GM21526 (cell line): ENCODE data around the gene NFE2L3.
"Not testable (repeated sequence)": the region's sequence is repeated elsewhere in the genome, so short reads cannot be mapped to it uniquely, and the experiment has no call there.

Source experiments
- ATAC-seq: cut with Tn5 transposase; IDR thresholded peaks from one replicate; pipeline ENCODE4 v1.9.1; 2021; ENCODE audit warnings: moderate library complexity; ENCODE audit not compliant: unreplicated experiment, low FRiP score

Gene NFE2L3

GRCh38 chr7:26167303-26167934 lies 15.4 kb downstream of the NFE2L3 start:
- ATAC-seq: no peak

DNA sequence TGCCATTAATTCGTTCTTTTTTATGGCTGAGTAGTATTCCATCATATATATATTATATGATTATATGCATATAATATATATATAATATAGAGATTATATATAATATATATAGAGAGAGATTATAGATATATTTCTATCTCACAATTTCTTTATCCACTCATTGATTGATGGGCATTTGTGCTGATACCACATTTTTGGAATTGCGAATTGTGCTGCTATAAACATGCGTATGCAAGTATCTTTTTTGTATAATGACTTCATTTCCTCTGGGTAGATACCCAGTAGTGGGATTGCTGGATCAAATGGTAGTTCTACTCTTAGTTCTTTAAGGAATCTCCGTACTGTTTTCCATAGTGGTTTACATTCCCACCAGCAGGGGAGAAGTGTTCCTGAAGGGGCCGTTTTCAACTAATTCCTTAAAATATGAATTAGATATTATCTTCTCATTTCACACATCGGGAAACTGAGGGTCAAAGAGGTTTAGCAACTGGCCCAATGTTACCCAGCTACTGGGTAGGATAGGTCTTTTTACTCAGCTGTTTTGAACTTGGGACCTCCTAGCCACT lies 16.5 kb downstream of the NFE2L3 start:
- no peak for ATAC-seq

- ATAC-seq: no peak
These were observed 17.3 kb downstream of the NFE2L3 start for GRCh38 chr7:26169271-26169670.

DNA sequence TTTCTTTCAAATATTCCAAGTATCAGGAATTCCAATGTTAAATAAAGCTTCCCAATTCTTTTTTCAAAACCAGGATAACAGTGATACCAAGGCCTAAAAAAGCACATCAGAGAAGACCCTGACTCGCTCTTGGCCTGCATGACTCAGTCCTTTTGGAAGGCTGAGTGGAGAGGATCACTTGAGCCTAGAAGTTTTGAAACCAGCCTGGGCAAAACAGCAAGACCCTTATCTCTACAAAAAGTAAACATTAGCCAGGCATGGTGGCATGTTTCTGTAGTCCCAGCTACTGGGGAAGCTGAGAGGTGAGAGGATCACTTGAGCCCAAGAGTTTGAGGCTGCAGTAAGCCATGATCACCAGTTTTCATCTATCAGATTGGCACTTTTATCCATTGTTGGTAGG lies 18.7 kb downstream of the NFE2L3 start:
- ATAC-seq: no peak

DNA sequence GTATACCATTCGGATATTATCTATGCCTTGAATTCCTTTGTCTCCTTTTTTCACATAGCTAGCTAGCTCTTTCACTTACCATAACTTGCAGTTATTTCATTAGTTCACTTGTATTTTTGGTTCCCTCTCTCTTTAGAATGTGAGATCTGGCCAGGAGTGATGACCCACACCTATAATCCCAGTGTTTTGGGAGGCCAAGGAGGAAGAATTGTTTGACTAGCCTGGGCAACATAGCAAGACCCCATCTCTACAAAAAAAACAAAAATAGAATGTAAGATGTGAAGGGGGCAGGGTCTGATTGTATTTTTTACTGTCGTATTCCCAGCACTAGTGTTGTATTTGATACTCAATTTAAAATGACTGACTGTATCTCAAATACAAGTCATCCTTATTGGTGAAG lies 19.6 kb downstream of the NFE2L3 start:
- ATAC-seq: no peak

DNA sequence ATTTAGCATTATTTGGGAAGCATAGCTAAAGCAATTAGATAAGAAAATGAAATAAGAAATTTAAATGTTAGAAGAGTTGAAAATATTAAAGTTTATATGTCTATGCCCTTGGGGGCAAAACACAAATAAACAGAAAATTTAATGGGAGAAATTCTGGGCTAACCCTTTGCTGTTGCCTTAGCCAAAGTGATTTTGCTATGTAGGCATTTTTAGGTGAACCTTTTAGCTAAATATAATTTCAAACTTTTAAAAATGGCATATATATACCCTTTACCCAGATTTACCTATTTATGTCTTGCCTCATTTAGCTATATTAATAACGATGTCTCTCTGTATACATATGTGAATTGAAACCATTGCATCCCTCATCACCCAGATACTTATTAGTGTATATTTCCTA lies 20.1 kb downstream of the NFE2L3 start:
- ATAC-seq: no peak

DNA sequence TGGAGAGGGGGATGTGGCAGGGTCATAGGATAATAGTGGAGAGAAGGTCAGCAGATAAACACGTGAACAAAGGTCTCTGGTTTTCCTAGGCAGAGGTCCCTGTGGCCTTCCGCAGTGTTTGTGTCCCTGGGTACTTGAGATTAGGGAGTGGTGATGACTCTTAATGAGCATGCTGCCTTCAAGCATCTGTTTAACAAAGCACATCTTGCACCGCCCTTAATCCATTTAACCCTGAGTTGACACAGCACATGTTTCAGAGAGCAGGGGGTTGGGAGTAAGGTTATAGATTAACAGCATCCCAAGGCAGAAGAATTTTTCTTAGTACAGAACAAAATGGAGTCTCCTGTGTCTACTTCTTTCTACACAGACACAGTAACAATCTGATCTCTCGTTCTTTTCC lies 23.9 kb downstream of the NFE2L3 start:
- not testable (repeated sequence) for ATAC-seq

GRCh38 chr7:26176696-26177095 lies 24.7 kb downstream of the NFE2L3 start:
- not testable (repeated sequence) for ATAC-seq

- ATAC-seq: not testable (repeated sequence)
These were observed 25.3 kb downstream of the NFE2L3 start for GRCh38 chr7:26177269-26177668.

GRCh38 chr7:26178272-26178960 lies 26.4 kb downstream of the NFE2L3 start:
- no peak for ATAC-seq

DNA sequence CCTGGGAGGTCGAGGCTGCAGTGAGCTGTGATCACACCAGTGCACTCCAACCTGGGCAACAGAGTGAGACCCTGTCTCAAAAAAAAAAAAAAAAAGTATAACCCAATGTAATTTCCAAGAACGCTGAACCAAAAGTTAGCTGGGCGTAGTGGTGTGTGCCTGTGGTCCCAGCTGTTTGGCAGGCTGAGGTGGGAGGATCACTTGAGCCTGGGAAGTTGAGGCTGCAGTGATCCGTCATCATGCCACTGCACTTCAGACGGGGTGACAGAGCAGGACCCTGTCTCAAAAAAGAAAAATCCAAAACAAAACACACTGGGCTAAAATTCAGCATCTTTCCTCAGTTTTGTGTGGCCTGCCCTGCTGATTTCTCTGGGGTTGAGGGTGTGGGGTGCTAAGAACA lies 27.4 kb downstream of the NFE2L3 start:
- no peak for ATAC-seq

DNA sequence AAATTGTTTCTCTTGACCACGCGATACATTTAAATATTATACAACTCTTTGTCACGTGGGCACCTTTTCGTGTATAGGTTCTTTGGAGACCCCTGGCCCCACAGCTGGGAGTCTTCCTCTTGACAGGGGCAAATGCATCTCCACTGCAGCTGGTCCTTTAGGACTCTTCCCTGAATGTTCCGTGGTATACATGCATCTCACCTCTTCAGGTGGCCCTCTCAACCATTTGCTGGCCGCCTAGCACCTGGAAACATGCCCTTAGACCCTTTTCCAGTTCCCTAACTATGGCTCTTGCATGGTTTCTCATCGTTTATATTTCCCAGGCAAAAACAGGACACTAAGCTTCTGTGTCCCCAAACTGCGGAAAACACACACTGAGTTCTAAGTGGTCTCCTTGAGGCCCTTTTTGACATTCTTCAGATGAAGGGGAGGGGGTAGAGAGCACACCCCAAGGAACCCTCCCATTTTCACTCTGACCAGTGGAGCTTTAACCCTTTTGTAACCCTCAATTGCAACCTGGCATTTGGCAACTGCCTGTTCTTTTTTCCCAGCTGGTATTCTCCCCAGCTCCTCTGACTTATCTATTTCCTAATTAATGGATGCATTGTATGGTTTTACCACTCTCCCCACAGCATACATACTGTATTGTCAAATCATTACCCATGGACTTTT lies 28.0 kb downstream of the NFE2L3 start:
- no peak for ATAC-seq

DNA sequence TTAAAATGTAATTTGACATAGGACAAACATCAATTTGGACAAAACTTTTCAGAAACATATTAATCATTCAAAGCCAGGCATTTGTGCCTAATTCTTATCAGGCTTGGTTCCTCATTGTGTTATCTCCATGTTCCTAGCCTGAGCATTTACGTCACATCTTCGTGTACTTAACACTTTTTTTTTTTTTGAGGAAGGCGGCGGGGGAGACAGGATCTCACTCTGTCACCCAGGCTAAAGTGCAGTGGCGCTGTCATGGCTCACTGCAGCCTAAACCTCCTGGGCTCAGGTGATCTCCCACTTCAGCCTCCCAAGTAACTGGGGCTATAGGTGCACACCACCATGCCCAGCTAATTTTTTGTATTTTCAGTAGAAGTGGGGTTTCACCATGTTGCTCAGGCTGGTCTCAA lies 28.8 kb downstream of the NFE2L3 start:
- ATAC-seq: no peak

DNA sequence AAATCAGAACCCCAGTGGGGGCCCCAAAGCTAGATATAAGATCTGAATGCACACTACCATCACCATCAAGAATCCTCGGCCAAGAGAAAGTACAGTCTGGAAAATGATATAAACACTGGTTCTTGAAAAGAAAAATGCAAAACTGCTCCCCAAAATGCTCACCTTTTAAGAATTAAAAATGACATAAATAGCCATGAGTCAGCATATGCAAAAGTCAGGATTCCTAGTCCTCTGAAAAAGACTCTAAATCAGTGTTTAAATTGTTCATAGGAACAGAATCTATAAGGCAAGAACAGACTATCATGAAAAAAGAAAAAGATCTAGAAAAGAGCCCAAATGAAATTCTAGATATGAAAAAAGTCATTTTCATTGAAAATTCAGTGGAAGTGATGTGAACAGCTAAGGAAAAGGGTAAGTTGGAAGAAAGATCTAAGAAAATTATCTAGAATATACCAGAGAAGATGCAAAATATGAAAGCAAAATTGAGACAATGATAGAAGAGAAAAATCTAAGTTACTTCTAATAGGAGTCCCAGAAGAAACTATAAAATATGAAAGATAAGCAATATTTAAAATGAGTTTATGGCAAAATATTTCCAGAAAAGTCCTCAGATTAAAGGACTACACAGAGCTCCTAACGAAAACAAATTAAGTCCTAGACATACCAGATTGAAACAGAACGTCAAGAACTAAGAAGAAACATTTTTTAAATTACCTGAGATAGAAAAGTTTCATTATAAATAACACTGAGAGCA lies 29.7 kb downstream of the NFE2L3 start:
- no peak for ATAC-seq

DNA sequence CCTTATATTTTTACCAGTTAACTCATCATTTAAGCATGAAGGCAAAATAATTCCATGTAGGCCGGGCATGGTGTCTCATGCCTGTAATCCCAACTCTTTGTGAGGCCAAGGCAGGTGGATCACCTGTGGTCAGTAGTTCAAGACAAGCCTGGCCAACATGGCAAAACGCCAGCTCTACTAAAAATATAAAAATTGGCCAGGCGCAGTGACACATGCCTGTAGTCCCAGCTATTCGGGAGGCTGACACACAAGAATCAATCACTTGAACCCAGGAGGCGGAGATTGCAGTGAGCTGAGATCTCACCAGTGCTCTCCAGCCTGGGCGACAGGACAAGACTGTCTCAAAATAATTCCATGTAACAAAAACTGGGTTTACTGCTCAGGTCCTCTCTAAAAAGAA lies 30.3 kb downstream of the NFE2L3 start:
- ATAC-seq: no peak

DNA sequence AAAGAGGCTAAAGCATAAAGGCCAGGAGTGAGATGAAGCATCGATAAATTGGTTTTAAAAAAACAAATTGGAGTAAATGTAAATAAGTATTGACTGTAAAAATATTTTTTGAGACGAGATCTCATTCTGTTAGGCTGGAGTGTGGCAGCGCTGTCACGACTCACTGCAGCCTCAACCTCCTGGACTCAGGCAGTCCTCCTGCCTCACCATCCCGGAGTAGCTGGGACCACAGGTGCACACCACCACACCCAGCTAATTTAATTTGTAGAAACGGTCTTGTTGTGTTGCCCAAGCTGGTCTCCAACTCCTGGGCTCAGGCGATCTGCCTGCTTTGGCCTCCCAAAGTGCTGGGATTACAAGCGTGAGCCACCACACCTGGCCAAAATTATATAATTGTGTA lies 30.7 kb downstream of the NFE2L3 start:
- ATAC-seq: no peak

GRCh38 chr7:26183545-26184280 lies 31.7 kb downstream of the NFE2L3 start:
- ATAC-seq: no peak

DNA sequence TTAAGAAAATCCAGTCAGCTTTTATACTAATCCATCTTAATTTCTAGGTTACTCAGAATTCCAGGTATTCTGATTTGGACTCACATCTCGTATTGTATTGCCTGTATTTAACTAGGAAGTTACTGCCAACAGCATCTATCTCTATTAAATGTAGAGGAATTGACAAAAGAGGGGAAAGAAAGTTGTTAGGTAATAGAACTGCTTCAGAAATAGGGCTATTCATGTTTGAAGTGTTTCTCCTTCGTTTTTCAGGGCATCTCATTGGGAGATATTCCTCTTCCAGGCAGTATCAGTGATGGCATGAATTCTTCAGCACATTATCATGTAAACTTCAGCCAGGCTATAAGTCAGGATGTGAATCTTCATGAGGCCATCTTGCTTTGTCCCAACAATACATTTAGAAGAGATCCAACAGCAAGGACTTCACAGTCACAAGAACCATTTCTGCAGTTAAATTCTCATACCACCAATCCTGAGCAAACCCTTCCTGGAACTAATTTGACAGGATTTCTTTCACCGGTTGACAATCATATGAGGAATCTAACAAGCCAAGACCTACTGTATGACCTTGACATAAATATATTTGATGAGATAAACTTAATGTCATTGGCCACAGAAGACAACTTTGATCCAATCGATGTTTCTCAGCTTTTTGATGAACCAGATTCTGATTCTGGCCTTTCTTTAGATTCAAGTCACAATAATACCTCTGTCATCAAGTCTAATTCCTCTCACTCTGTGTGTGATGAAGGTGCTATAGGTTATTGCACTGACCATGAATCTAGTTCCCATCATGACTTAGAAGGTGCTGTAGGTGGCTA lies 32.5 kb downstream of the NFE2L3 start:
- not testable (repeated sequence) for ATAC-seq

- no peak for ATAC-seq
These were observed 33.3 kb downstream of the NFE2L3 start for GRCh38 chr7:26185131-26185843.
